Peyer's patch (tissue), 4 donors: ENCODE measurements around the gene HMGB2. TPM values are rescaled to one million over a fixed set of nuclear protein-coding genes. Genes with fewer than 3 reads are reported as not detected.

Source experiments
- DNase-seq, 3 donors: peaks; one replicate each; pipeline ENCODE4 v3.0.0-alpha.2; 2017 to 2019
- H3K27ac ChIP-seq, 4 donors: fragments of 200-600 bp; sonication (generic); one replicate each; pipeline ENCODE4 v1.5.1; 2016 to 2019
- H3K27me3 ChIP-seq, 2 donors: fragments of 200-600 bp; sonication (generic); one replicate each; pipeline ENCODE4 v1.5.1; 2019
- H3K36me3 ChIP-seq, 3 donors: fragments of 200-600 bp; sonication (generic); one replicate each; pipeline ENCODE4 v1.5.1; 2016 to 2019
- H3K4me1 ChIP-seq, 4 donors: fragments of 200-600 bp; sonication (generic); one replicate each; pipeline ENCODE4 v1.5.1; 2016 to 2019
- H3K4me3 ChIP-seq, 4 donors: fragments of 200-600 bp; sonication (generic); 1 replicate in 3 of 4; 2 replicates in 1 of 4; pipeline ENCODE4 v1.5.1; 2016 to 2019; ENCODE audit warnings: mild to moderate bottlenecking in 1 of 4
- H3K9me3 ChIP-seq, 4 donors: fragments of 200-600 bp; sonication (generic); one replicate each; pipeline ENCODE4 v1.5.1; 2016 to 2019; ENCODE audit warnings: mild to moderate bottlenecking in 1 of 4
- POLR2A ChIP-seq, 2 donors: fragments of 450-650 bp; IDR thresholded peaks; one replicate each; pipeline ENCODE4 v1.5.1; 2017; ENCODE audit warnings: antibody characterized with exemption in 2 of 2, mild to moderate bottlenecking in 2 of 2, moderate library complexity in 2 of 2
- total RNA-seq, 4 donors: library from RNA; depleted of rRNA; stranded (reverse); fragments of >200 nt; gene quantifications; one replicate each; pipeline ENCODE4 v1.1.0, GENCODE V29; 2016
- TF ChIP-seq, protein P1 (sequence below), 6 experiments: fragments of 450-650 bp in 4 of 6; fragments of 200-600 bp in 2 of 6; sonication (generic) in 1 of 6; IDR thresholded peaks; one replicate each; pipeline ENCODE4 v1.5.1; 2017 to 2019; ENCODE audit warnings: antibody characterized with exemption in 6 of 6, mild to moderate bottlenecking in 3 of 6, moderate library complexity in 1 of 6

HMGB2 gene
- total RNA-seq, 4 donors from 2014 or later: 30.4 to 112 (median 34.6) TPM

DNA sequence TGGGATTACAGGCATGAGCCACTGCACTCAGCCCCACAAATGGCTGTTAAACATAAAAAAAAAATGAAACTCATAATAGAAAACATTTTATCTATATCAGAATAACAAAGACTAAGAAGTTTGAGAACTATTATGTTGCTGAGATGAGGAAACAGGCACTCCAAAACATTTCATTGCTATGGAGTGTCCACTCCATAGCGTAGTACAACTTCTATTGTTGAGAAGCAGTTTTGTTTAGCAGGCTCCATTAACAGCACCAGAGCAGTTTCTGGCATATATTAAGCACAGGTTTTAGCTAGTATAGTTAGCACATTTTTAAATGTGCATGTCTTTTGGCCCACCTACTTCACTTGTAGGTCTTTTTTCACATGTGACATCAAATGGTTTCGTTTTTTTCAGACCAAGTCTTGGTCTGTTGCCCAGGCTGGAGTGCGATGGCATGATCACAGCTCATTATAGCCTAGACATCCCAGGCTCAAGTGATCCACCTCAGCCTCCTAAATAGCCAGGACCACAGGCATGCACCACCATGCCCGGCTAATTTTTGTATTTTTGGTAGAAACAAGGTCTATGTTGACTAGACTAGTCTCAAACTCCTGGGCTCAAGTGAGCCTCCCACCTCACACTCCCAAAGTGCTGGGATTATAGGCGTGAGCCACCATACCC is 5.8 kb downstream of the HMGB2 start:
- Histone ChIP-seq H3K27me3 (no peaks in the 10 kb centered on the region), H3K4me3 (no peak overlapping the region), H3K36me3 (peaks cover 0 to 35% (median 0%) of the 10 kb centered on the region in 3 donors), H3K4me1 (peaks cover 0 to 22% (median 0%) of the 10 kb centered on the region in 4 donors), H3K27ac (no peak overlapping the region), H3K9me3 (no peaks in the 10 kb centered on the region)
- TF ChIP-seq POLR2A (IDR thresholded peaks at IDR 0.05): no peak
- TF ChIP-seq, protein P1, sequence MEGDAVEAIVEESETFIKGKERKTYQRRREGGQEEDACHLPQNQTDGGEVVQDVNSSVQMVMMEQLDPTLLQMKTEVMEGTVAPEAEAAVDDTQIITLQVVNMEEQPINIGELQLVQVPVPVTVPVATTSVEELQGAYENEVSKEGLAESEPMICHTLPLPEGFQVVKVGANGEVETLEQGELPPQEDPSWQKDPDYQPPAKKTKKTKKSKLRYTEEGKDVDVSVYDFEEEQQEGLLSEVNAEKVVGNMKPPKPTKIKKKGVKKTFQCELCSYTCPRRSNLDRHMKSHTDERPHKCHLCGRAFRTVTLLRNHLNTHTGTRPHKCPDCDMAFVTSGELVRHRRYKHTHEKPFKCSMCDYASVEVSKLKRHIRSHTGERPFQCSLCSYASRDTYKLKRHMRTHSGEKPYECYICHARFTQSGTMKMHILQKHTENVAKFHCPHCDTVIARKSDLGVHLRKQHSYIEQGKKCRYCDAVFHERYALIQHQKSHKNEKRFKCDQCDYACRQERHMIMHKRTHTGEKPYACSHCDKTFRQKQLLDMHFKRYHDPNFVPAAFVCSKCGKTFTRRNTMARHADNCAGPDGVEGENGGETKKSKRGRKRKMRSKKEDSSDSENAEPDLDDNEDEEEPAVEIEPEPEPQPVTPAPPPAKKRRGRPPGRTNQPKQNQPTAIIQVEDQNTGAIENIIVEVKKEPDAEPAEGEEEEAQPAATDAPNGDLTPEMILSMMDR (IDR thresholded peaks at IDR 0.05): no peak
- DNase-seq: no peak

DNA sequence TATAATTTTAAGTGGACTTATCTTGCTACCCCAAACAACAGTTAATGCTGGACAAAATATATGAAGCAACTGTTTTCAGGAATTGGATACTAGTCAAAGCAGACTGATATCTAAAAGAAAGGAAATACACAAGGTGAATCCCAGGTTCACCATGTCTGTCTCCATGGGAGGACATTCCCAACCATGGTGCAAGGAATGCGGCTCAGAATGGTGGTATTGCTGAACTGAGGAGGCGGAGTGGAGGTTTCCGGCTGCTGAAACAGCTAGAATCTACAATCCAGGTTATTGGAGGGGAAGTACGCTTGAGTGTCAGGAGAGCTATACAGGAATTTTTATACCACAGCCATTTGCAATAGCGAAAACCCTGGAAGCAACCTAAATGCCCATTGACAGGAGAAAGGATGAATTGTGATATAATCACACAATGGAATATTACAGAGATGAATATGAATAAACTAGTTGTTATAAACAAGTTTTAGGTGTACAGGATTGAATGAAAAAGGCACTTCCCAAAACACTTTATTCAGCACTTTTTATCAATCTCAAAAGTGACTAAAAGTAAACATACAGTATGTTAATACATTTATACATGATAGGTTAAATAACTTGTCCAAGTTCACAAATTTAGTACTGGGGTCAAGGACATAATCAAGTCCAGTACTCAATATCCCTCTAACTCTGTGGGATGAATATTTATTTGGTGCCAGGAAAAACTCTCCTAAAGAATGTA is 9.0 kb downstream of the HMGB2 start:
- no peaks in the 10 kb centered on the region for H3K4me1 ChIP-seq
- no peak overlapping the region for H3K4me3 ChIP-seq
- no peak for TF ChIP-seq POLR2A (IDR thresholded peaks at IDR 0.05)
- TF ChIP-seq, protein P1 (IDR thresholded peaks at IDR 0.05): no peak
- DNase-seq: no peak
- peaks cover 0 to 37% (median 0%) of the 10 kb centered on the region in 3 donors for H3K36me3 ChIP-seq
- no peak overlapping the region for H3K27ac ChIP-seq
- H3K27me3 ChIP-seq: no peaks in the 10 kb centered on the region
- H3K9me3 ChIP-seq: no peaks in the 10 kb centered on the region

GRCh38 chr4:173319696-173320095 is 14.5 kb downstream of the HMGB2 start:
- Histone ChIP-seq H3K27ac (no peak overlapping the region), H3K4me1 (no peaks in the 10 kb centered on the region), H3K27me3 (no peaks in the 10 kb centered on the region), H3K36me3 (peaks cover 0 to 39% (median 0%) of the 10 kb centered on the region in 3 donors), H3K4me3 (no peak overlapping the region), H3K9me3 (no peaks in the 10 kb centered on the region)
- TF ChIP-seq, protein P1 (IDR thresholded peaks at IDR 0.05): no peak
- no peak for TF ChIP-seq POLR2A (IDR thresholded peaks at IDR 0.05)
- DNase-seq: no peak

DNA sequence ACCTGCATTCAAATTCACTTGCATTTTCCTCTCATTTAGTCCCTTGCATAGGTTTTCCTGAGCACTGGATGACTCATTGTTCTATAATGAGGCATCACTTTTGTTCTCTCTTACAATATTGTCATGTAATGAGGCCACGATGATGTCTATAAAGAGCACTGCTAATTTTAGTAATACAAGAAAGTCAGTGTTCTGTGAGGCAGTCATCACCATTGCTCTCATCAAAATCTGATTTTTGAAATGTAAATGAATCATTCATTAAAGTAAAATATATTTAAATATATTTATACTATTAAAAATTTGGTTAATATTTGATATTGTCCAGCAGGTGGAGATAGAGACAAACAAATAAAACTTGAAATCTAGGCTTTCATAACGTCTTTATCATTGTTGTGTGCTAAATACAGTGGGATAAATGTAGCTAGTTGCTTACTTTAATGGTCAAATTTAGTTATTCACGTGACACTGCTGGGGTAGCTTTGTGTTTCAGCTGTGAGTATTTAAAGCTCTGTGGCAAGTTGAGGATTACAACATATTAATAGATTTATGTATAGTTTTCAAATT is 15.4 kb downstream of the HMGB2 start:
- H3K27me3 ChIP-seq: no peaks in the 10 kb centered on the region
- no peak for DNase-seq
- H3K36me3 ChIP-seq: peaks cover 0 to 39% (median 0%) of the 10 kb centered on the region in 3 donors
- TF ChIP-seq, protein P1 (IDR thresholded peaks at IDR 0.05): peak in 3 of 6 experiments; percentile 26 to 51 (median 45)
- no peak for TF ChIP-seq POLR2A (IDR thresholded peaks at IDR 0.05)
- no peak overlapping the region for H3K27ac ChIP-seq
- H3K4me1 ChIP-seq: no peaks in the 10 kb centered on the region
- no peak overlapping the region for H3K4me3 ChIP-seq
- no peaks in the 10 kb centered on the region for H3K9me3 ChIP-seq

DNA sequence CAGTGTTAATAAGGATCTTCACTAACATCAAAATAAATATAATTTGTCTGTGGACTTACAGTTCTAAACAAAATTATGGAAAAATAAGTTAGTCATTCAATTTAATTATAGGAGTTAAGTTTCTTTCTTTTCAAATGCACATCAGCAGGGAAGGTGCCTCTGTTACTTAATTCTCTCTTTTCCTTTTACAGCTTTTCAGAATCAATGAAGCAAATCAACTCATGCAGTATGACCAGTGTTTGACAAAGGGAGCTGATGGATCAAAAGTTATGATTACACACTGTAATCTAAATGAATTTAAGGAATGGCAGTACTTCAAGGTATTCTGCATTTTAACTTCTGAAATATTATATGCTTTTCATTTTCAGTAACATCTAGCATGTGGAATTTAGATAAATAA is 15.9 kb downstream of the HMGB2 start:
- no peaks in the 10 kb centered on the region for H3K9me3 ChIP-seq
- H3K4me1 ChIP-seq: no peaks in the 10 kb centered on the region
- no peak for TF ChIP-seq POLR2A (IDR thresholded peaks at IDR 0.05)
- DNase-seq: no peak
- no peak overlapping the region for H3K27ac ChIP-seq
- no peak overlapping the region for H3K4me3 ChIP-seq
- H3K27me3 ChIP-seq: no peaks in the 10 kb centered on the region
- peaks cover 0 to 39% (median 0%) of the 10 kb centered on the region in 3 donors for H3K36me3 ChIP-seq

GRCh38 chr4:173317004-173317403 is 17.2 kb downstream of the HMGB2 start:
- H3K4me3 ChIP-seq: no peak overlapping the region
- H3K9me3 ChIP-seq: no peaks in the 10 kb centered on the region
- H3K36me3 ChIP-seq: peaks cover 0 to 35% (median 0%) of the 10 kb centered on the region in 3 donors
- no peak overlapping the region for H3K27ac ChIP-seq
- no peaks in the 10 kb centered on the region for H3K4me1 ChIP-seq
- no peaks in the 10 kb centered on the region for H3K27me3 ChIP-seq
- no peak for TF ChIP-seq POLR2A (IDR thresholded peaks at IDR 0.05)
- TF ChIP-seq, protein P1 (IDR thresholded peaks at IDR 0.05): peak in 1 of 6 experiments; percentile 6
- no peak for DNase-seq
